ENCODE measurements around the gene MMP20.

- TF ChIP-seq CTCF (IDR thresholded peaks at IDR 0.05), result no peak
- TF ChIP-seq POLR2A (IDR thresholded peaks at IDR 0.05), result no peak
These were observed 48.8 kb downstream of the MMP20 start for GRCh38 chr11:102576350-102576749.

Measured in heart left ventricle (tissue), 13 donors.